Esophagus squamous epithelium (tissue), 5 donors: ENCODE results near the gene RNASE8. TPM values are rescaled to one million over a fixed set of nuclear protein-coding genes. Genes with fewer than 3 reads are reported as not detected.
A peak's percentile ranks its signal among the peaks of the same experiment; 100 is the strongest.

Source experiments
- DNase-seq: peaks from one replicate; lab custom pipeline; 2025; lab: John Stamatoyannopoulos, UW
- H3K27ac ChIP-seq, 4 donors: fragments of 200-600 bp; sonication (generic); one replicate each; pipeline ENCODE4 v1.5.1; 2016 to 2019; ENCODE audit warnings: mild to moderate bottlenecking in 1 of 4
- H3K27me3 ChIP-seq, 4 donors: fragments of 200-600 bp; sonication (generic); 1 replicate in 3 of 4; 2 replicates in 1 of 4; pipeline versions ENCODE4 v1.5.1 to v1.6.0; 2017 to 2021; ENCODE audit warnings: antibody characterized with exemption in 1 of 4
- H3K36me3 ChIP-seq, 3 donors: fragments of 200-600 bp; sonication (generic); one replicate each; pipeline ENCODE4 v1.5.1; 2016 to 2019
- H3K4me1 ChIP-seq, 3 donors: fragments of 200-600 bp; sonication (generic); one replicate each; pipeline ENCODE4 v1.5.1; 2017 to 2019
- H3K4me3 ChIP-seq, 4 donors: fragments of 200-600 bp; sonication (generic); 1 replicate in 3 of 4; 2 replicates in 1 of 4; pipeline ENCODE4 v1.5.1; 2016 to 2019; ENCODE audit warnings: mild to moderate bottlenecking in 2 of 4, moderate library complexity in 1 of 4
- H3K9me3 ChIP-seq, 3 donors: fragments of 200-600 bp; sonication (generic); one replicate each; pipeline ENCODE4 v1.5.1; 2016 to 2019
- CTCF ChIP-seq, 6 experiments: fragments of 450-650 bp in 4 of 6; fragments of 200-600 bp in 2 of 6; sonication (generic) in 2 of 6; IDR thresholded peaks; one replicate each; pipeline ENCODE4 v1.5.1; 2016 to 2019; ENCODE audit warnings: antibody characterized with exemption in 6 of 6, mild to moderate bottlenecking in 4 of 6, moderate library complexity in 4 of 6
- POLR2A ChIP-seq, 4 donors: fragments of 450-650 bp; IDR thresholded peaks; one replicate each; pipeline ENCODE4 v1.6.1; 2017; ENCODE audit warnings: antibody characterized with exemption in 4 of 4, mild to moderate bottlenecking in 4 of 4, moderate library complexity in 3 of 4
- WGBS, 2 donors: methylation state at CpG; one replicate each; pipeline ENCODE4 v1.1.5; 2018; 5-methylcytosine and 5-hydroxymethylcytosine counted together
- intact Hi-C: fragments of 100-400 bp; cut with DNase I; formaldehyde crosslinking; loops from one replicate; pipeline ENCODE4 v1.15.0; 2022
- total RNA-seq, 4 donors: library from RNA; depleted of rRNA; stranded (reverse); fragments of >200 nt; gene quantifications; one replicate each; pipeline ENCODE4 v1.1.0, GENCODE V29; 2016
- donor health status: DM: yes; HTN: yes; CAD: no.

Gene RNASE8
- total RNA-seq, 4 donors from 2014 or later = not detected

- Histone ChIP-seq H3K27me3 (no peaks in the 10 kb centered on the region), H3K4me1 (peaks cover 37 to 92% (median 67%) of the 10 kb centered on the region in 3 donors), H3K27ac (peak overlapping the region; percentile 7 to 98 (median 94)), H3K9me3 (no peaks in the 10 kb centered on the region), H3K36me3 (no peaks in the 10 kb centered on the region), H3K4me3 (no peak overlapping the region)
- DNase-seq = no peak
- intact Hi-C loops = no loop called here
- 73 to 79% methylated on average over 3 to 5 of the region's 8 CpGs for WGBS, 2 donors
- TF ChIP-seq POLR2A (IDR thresholded peaks at IDR 0.05) (no peak), CTCF (IDR thresholded peaks at IDR 0.05) (no peak)
These were observed 44.3 kb downstream of the RNASE8 start for GRCh38 chr14:21101802-21102413.

- 18 to 21% methylated on average over 7 of the region's 9 CpGs for WGBS, 2 donors
- no peak for TF ChIP-seq POLR2A (IDR thresholded peaks at IDR 0.05)
- H3K4me3 ChIP-seq = peak overlapping the region; percentile 49 to 78 (median 72)
- H3K27ac ChIP-seq = peak overlapping the region; percentile 91 to 98 (median 97)
- H3K4me1 ChIP-seq = peaks cover 43 to 92% (median 65%) of the 10 kb centered on the region in 3 donors
- no peaks in the 10 kb centered on the region for H3K9me3 ChIP-seq
- no peaks in the 10 kb centered on the region for H3K36me3 ChIP-seq
- intact Hi-C loops = no loop called here
- DNase-seq = no peak
- no peaks in the 10 kb centered on the region for H3K27me3 ChIP-seq
These were observed 45.1 kb downstream of the RNASE8 start for GRCh38 chr14:21102521-21103410.

- 1% methylated on average over 6 to 9 of the region's 9 CpGs for WGBS, 2 donors
- no peak for DNase-seq
- Histone ChIP-seq H3K27ac (peak overlapping the region; percentile 91 to 98 (median 97)), H3K4me3 (peak overlapping the region; percentile 49 to 78 (median 72)), H3K4me1 (peaks cover 43 to 96% (median 65%) of the 10 kb centered on the region in 3 donors), H3K27me3 (no peaks in the 10 kb centered on the region), H3K36me3 (no peaks in the 10 kb centered on the region), H3K9me3 (no peaks in the 10 kb centered on the region)
- intact Hi-C loops = no loop called here
- no peak for TF ChIP-seq POLR2A (IDR thresholded peaks at IDR 0.05)
- no peak for TF ChIP-seq CTCF (IDR thresholded peaks at IDR 0.05)
These were observed 45.7 kb downstream of the RNASE8 start for GRCh38 chr14:21103411-21103709.

GRCh38 chr14:21103710-21104447 is 46.3 kb downstream of the RNASE8 start:
- no peaks in the 10 kb centered on the region for H3K9me3 ChIP-seq
- peak; percentile 91 for DNase-seq
- intact Hi-C loops = no loop called here
- H3K27me3 ChIP-seq = no peaks in the 10 kb centered on the region
- TF ChIP-seq CTCF (IDR thresholded peaks at IDR 0.05) (peak; percentile 43 to 91 (median 78)), POLR2A (IDR thresholded peaks at IDR 0.05) (peak in 3 of 4 donors; percentile 41 to 93 (median 73))
- no peaks in the 10 kb centered on the region for H3K36me3 ChIP-seq
- peak overlapping the region; percentile 91 to 98 (median 97) for H3K27ac ChIP-seq
- peak overlapping the region; percentile 49 to 78 (median 72) for H3K4me3 ChIP-seq
- WGBS, 2 donors = 0 to 1% methylated on average over 10 to 23 of the region's 62 CpGs
- H3K4me1 ChIP-seq = peaks cover 43 to 97% (median 65%) of the 10 kb centered on the region in 3 donors

GRCh38 chr14:21104448-21105060 is 46.9 kb downstream of the RNASE8 start:
- Histone ChIP-seq H3K4me3 (peak overlapping the region; percentile 49 to 78 (median 72)), H3K27ac (peak overlapping the region; percentile 91 to 98 (median 97)), H3K27me3 (no peaks in the 10 kb centered on the region), H3K9me3 (no peaks in the 10 kb centered on the region), H3K36me3 (no peaks in the 10 kb centered on the region), H3K4me1 (peaks cover 39 to 90% (median 60%) of the 10 kb centered on the region in 3 donors)
- intact Hi-C loops = no loop called here
- 6% methylated on average over 7 of the region's 8 CpGs for WGBS, 2 donors
- DNase-seq = no peak
- TF ChIP-seq POLR2A (IDR thresholded peaks at IDR 0.05) = no peak
- peak; percentile 84 to 99 (median 97) for TF ChIP-seq CTCF (IDR thresholded peaks at IDR 0.05)
